A549 (cell line): Measurements from ENCODE around the gene THBS4. TPM values are rescaled to one million over a fixed set of nuclear protein-coding genes. Genes with fewer than 3 reads are reported as not detected.
"Not testable (repeated sequence)": the region's sequence is repeated elsewhere in the genome, so short reads cannot be mapped to it uniquely, and the experiment has no call there.

ENCODE experiments used
- ATAC-seq, 2 experiments: fragments of 200-7000 bp in 1 of 2; fragments of >200 bp in 1 of 2; cut with Nextera tagmentation in 1 of 2; cut with Tn5 transposase in 1 of 2; 3 replicates each; pipeline versions ENCODE4 v1.8.0 to v1.9.1; 2018 to 2020; ENCODE audit warnings: mild to moderate bottlenecking in 1 of 2, moderate library complexity in 1 of 2
- CTCF ChIA-PET: fragments of 300-600 bp; sonication (Branson Sonifier 250); formaldehyde crosslinking; extraction: SDS; loops from one replicate; lab custom pipeline; 2021; ENCODE audit warnings: antibody characterized with exemption, inconsistent platforms; lab: Yijun Ruan, JAX
- POLR2A ChIA-PET: fragments of 350-600 bp; formaldehyde crosslinking; extraction: SDS; loops from one replicate; lab custom pipeline; 2021; ENCODE audit warnings: antibody characterized with exemption, inconsistent platforms; lab: Yijun Ruan, JAX
- DNase-seq, 2 experiments: peaks; one replicate each; pipeline versions ENCODE4 v3.0.0 to v3.0.0-alpha.2; 2011 to 2016; ENCODE audit warnings: low read depth in 1 of 2, low spot score in 1 of 2
- FAIRE-seq: peaks from 2 replicates; lab custom pipeline; 2011; peaks lifted over from hg19 to GRCh38; lab: Jason Lieb, UNC
- H3K27ac ChIP-seq, 2 experiments: fragments of >200 bp; sonication (Bioruptor Twin); formaldehyde crosslinking; 3 replicates each; pipeline ENCODE4 v1.5.1; 2016 to 2017
- H3K4me1 ChIP-seq: fragments of >200 bp; sonication (Bioruptor Twin); formaldehyde crosslinking; 3 replicates; pipeline ENCODE4 v1.6.1; 2016
- H3K4me2 ChIP-seq: fragments of >200 bp; sonication (Bioruptor Twin); formaldehyde crosslinking; 3 replicates; pipeline ENCODE4 v1.6.1; 2016
- H3K4me3 ChIP-seq: fragments of >200 bp; sonication (Bioruptor Twin); formaldehyde crosslinking; 3 replicates; pipeline ENCODE4 v1.5.1; 2016
- H3K9me3 ChIP-seq: fragments of >200 bp; sonication (Bioruptor Twin); formaldehyde crosslinking; 3 replicates; pipeline ENCODE4 v1.6.1; 2016
- CEBPB ChIP-seq, 2 experiments: fragments of >200 bp in 1 of 2; sonication (Bioruptor Twin) in 1 of 2; formaldehyde crosslinking in 1 of 2; IDR thresholded peaks; 2 replicates each; pipeline ENCODE4 v1.6.1; 2012 to 2016
- CHD2 ChIP-seq: fragments of 150-350 bp; IDR thresholded peaks from 2 replicates; pipeline ENCODE4 v1.6.1; 2014; ENCODE audit warnings: low read length; ENCODE audit not compliant: partially characterized antibody
- FOSB ChIP-seq: fragments of 250-450 bp; sonication (Bioruptor Pico); IDR thresholded peaks from 2 replicates; pipeline ENCODE4 v1.5.0; 2020; ENCODE audit warnings: mild to moderate bottlenecking, moderate library complexity
- GATA3 ChIP-seq: IDR thresholded peaks from 2 replicates; pipeline ENCODE4 v1.6.1; 2012; ENCODE audit warnings: borderline replicate concordance
- KDM1A ChIP-seq: fragments of 200-600 bp; sonication (generic); IDR thresholded peaks from 2 replicates; pipeline ENCODE4 v1.6.1; 2016; ENCODE audit warnings: low read depth, mild to moderate bottlenecking
- MAZ ChIP-seq: fragments of 150-350 bp; IDR thresholded peaks from 2 replicates; pipeline ENCODE4 v1.6.1; 2014; ENCODE audit warnings: antibody characterized with exemption, low read depth, low read length, borderline replicate concordance
- PHF8 ChIP-seq: fragments of 200-600 bp; sonication (generic); IDR thresholded peaks from 2 replicates; pipeline ENCODE4 v1.6.1; 2016; ENCODE audit warnings: low read depth, mild to moderate bottlenecking, antibody characterized with exemption, moderate library complexity, borderline replicate concordance
- RAD21 ChIP-seq, 2 experiments: fragments of >200 bp in 1 of 2; sonication (Bioruptor Twin) in 1 of 2; formaldehyde crosslinking in 1 of 2; IDR thresholded peaks in 1 of 2; conservative IDR thresholded peaks in 1 of 2; 2 replicates in 1 of 2; 3 replicates in 1 of 2; pipeline ENCODE4 v1.6.1; 2012 to 2018; ENCODE audit warnings: inconsistent platforms in 1 of 2
- RARB ChIP-seq: fragments of 250-450 bp; sonication (Bioruptor Pico); IDR thresholded peaks from 2 replicates; pipeline ENCODE4 v1.8.0; 2021; ENCODE audit warnings: mild to moderate bottlenecking, moderate library complexity
- RNF2 ChIP-seq: fragments of 200-600 bp; sonication (generic); IDR thresholded peaks from 2 replicates; pipeline ENCODE4 v1.6.1; 2016; ENCODE audit warnings: low read depth, mild to moderate bottlenecking, antibody characterized with exemption, moderate library complexity, borderline replicate concordance
- SMC3 ChIP-seq: fragments of >200 bp; sonication (Bioruptor Twin); formaldehyde crosslinking; IDR thresholded peaks from 3 replicates; pipeline ENCODE4 v1.6.1; 2018; ENCODE audit warnings: inconsistent platforms
- TFCP2L1 ChIP-seq: fragments of 250-450 bp; sonication (Bioruptor Pico); IDR thresholded peaks from 2 replicates; pipeline ENCODE4 v1.5.0; 2021; ENCODE audit warnings: mild to moderate bottlenecking
- WGBS: methylation state at CpG from one replicate; pipeline ENCODE4 v1.1.6; 2017; ENCODE audit errors: missing lambda C conversion rate; 5-methylcytosine and 5-hydroxymethylcytosine counted together
- polyA plus RNA-seq, 4 experiments: library from polyadenylated mRNA; depleted of rRNA in 3 of 4; stranded (reverse); fragments of >200 nt; fragmentation: RNase III in 1 of 4; extraction: RNeasy Plus Mini Kit Qiagen cat#74134 plus additional on column Dnase treatment in 1 of 4; gene quantifications; 2 replicates in 3 of 4; 3 replicates in 1 of 4; pipeline ENCODE4 v1.2.3, GENCODE V29; 2011 to 2017
- TF ChIP-seq, protein P1 (sequence below): IDR thresholded peaks from 2 replicates; pipeline ENCODE4 v1.6.1; 2012
- TF ChIP-seq, protein P2 (sequence below): fragments of >200 bp; sonication (Bioruptor Twin); formaldehyde crosslinking; IDR thresholded peaks from 3 replicates; pipeline ENCODE4 v1.5.1; 2016
- TF ChIP-seq, protein P3 (sequence below): fragments of >200 bp; sonication (Bioruptor Twin); formaldehyde crosslinking; IDR thresholded peaks from 2 replicates; pipeline ENCODE4 v1.6.1; 2016
- TF ChIP-seq, protein P4 (sequence below): IDR thresholded peaks from 2 replicates; pipeline ENCODE4 v1.6.1; 2012; ENCODE audit warnings: low read depth, borderline replicate concordance

Gene THBS4
- polyA plus RNA-seq, 2 of the 4 experiments (the other 2 are of a cell fraction), result 0.28 to 0.41 TPM

DNA sequence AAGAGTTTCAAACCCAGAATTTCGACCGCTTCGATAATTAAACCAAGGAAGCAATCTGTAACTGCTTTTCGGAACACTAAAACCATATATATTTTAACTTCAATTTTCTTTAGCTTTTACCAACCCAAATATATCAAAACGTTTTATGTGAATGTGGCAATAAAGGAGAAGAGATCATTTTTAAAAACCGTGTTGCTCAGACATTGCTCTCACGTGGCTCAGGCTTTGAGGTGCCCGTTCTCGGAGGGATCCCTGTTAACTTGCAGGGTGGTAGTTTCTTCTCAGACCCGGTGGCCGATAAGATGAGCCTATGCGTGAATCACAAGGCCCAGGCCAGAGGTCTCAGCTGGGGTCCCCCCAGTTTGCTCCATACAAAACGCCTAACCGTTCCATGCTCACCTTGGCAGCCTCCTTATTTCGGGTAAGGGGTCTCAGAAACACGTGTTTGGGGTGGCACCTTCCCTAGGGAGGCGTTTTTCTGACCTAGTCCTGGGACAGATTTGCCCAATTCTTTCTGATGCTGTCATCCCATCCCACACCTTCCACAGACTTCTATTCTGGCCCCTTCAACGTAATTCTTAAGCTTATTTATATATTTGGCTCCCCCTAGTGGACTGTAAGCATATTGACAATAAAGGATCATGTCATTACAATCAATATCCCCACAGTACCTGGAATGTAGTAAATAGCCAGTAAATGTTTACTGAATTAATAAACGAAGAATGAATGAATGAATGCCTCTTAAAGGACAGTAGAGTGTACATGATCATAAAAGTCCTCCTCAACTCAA, 48.1 kb downstream of the THBS4 start:
- H3K4me3 ChIP-seq, result peak overlapping the region; percentile 38
- peak; percentile 84 to 91 for ATAC-seq
- CTCF ChIA-PET, result interaction anchor here (0.6 to 4.5 kb wide), 86 partner anchors 9 to 1191 kb away, joined by 3 to 51 read pairs (median 4); partner anchors contain the start of genes MTX3, SERINC5 and SPZ1
- WGBS, result 2% methylated on average over 19 of the region's 19 CpGs
- peak overlapping the region; percentile 11 to 65; a peak in 4 of 6 replicates for H3K27ac ChIP-seq
- H3K4me1 ChIP-seq, result no peaks in the 10 kb centered on the region
- POLR2A ChIA-PET, result interaction anchor here (0.6 to 1.2 kb wide), 3 partner anchors 8 to 1099 kb away, joined by 3 to 4 read pairs (median 3); no protein-coding TSS in a partner anchor
- peak; percentile 67 to 72 for TF ChIP-seq RAD21 (conservative IDR thresholded peaks at IDR 0.05 in 1 of 2, IDR thresholded peaks at IDR 0.05 in 1 of 2)
- TF ChIP-seq SMC3, result peak; percentile 60
- TF ChIP-seq, protein P1, sequence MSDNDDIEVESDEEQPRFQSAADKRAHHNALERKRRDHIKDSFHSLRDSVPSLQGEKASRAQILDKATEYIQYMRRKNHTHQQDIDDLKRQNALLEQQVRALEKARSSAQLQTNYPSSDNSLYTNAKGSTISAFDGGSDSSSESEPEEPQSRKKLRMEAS, result peak; percentile 25; the same call in 1 of the 2 replicates
- no peak for TF ChIP-seq MAZ
- TF ChIP-seq CEBPB (IDR thresholded peaks at IDR 0.05), result no peak
- TF ChIP-seq, protein P2, sequence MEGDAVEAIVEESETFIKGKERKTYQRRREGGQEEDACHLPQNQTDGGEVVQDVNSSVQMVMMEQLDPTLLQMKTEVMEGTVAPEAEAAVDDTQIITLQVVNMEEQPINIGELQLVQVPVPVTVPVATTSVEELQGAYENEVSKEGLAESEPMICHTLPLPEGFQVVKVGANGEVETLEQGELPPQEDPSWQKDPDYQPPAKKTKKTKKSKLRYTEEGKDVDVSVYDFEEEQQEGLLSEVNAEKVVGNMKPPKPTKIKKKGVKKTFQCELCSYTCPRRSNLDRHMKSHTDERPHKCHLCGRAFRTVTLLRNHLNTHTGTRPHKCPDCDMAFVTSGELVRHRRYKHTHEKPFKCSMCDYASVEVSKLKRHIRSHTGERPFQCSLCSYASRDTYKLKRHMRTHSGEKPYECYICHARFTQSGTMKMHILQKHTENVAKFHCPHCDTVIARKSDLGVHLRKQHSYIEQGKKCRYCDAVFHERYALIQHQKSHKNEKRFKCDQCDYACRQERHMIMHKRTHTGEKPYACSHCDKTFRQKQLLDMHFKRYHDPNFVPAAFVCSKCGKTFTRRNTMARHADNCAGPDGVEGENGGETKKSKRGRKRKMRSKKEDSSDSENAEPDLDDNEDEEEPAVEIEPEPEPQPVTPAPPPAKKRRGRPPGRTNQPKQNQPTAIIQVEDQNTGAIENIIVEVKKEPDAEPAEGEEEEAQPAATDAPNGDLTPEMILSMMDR, result peak; percentile 73
- H3K4me2 ChIP-seq, result peak overlapping the region; percentile 85
- FAIRE-seq, result no peak
- no peaks in the 10 kb centered on the region for H3K9me3 ChIP-seq
- DNase-seq, result peak; percentile 74 to 82

DNA sequence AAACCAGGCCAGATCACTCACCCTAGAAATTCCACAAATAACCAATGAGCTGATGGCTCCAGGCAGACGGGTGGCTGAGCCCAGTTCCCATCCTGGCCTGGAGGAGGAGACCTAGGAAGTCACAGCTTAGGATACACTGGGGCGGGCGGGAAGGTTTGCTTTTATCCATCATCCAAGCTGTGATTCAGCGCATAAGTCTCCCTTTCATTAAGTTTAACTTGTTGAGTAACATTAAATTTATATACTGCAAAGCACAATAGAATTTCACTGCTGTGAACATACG, 55.7 kb downstream of the THBS4 start:
- H3K9me3 ChIP-seq, result no peaks in the 10 kb centered on the region
- 93% methylated on average over 5 of the region's 5 CpGs for WGBS
- H3K4me1 ChIP-seq, result no peaks in the 10 kb centered on the region
- H3K27ac ChIP-seq, result no peak overlapping the region
- POLR2A ChIA-PET, result no interaction called here
- peak; percentile 49 to 52; a peak in 3 of 6 replicates for ATAC-seq
- TF ChIP-seq CEBPB (IDR thresholded peaks at IDR 0.05) (no peak), CHD2 (no peak), TFCP2L1 (CRISPR knock-in tag) (no peak), GATA3 (no peak), PHF8 (no peak), RNF2 (no peak), RARB (no peak), KDM1A (no peak), RAD21 (conservative IDR thresholded peaks at IDR 0.05 in 1 of 2, IDR thresholded peaks at IDR 0.05 in 1 of 2) (no peak), FOSB (no peak)
- TF ChIP-seq, protein P3, sequence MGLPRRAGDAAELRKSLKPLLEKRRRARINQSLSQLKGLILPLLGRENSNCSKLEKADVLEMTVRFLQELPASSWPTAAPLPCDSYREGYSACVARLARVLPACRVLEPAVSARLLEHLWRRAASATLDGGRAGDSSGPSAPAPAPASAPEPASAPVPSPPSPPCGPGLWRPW, result no peak
- TF ChIP-seq, protein P4, sequence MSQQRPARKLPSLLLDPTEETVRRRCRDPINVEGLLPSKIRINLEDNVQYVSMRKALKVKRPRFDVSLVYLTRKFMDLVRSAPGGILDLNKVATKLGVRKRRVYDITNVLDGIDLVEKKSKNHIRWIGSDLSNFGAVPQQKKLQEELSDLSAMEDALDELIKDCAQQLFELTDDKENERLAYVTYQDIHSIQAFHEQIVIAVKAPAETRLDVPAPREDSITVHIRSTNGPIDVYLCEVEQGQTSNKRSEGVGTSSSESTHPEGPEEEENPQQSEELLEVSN, result no peak
- no peak overlapping the region for H3K4me3 ChIP-seq
- H3K4me2 ChIP-seq, result no peak overlapping the region
- no peak for DNase-seq
- CTCF ChIA-PET, result interaction anchor here (0.5 to 4.5 kb wide), 19 partner anchors 9 to 1043 kb away, joined by 3 to 161 read pairs (median 10); partner anchors contain the start of gene SPZ1
- FAIRE-seq, result no peak

DNA sequence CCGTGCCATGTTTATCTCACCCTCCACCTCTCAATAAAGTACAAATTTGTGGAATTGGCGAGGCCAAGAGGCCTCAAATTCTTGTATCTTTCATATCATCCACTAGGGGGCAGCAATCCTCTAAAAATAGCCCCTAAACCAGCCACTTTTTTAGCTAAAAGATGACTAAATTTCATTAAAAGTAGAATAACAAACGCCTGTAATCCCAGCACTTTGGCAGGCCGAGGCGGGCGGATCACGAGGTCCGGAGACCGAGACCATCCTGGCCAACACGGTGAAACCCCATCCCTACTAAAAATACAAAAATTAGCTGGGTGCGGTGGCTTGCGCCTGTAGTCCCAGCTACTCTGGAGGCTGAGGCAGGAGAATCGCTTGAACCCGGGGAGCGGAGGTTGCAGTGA, 56.6 kb downstream of the THBS4 start:
- FAIRE-seq, H3K9me3 ChIP-seq, H3K4me1 ChIP-seq, H3K4me3 ChIP-seq: not testable (repeated sequence)
- ChIA-PET POLR2A (interaction anchor here (1.0 to 1.2 kb wide), 2 partner anchors 8 to 164 kb away, joined by 3 to 6 read pairs; partner anchors contain the start of gene SERINC5), CTCF (interaction anchor here (0.6 to 4.5 kb wide), 47 partner anchors 8 to 814 kb away, joined by 3 to 161 read pairs (median 4); no protein-coding TSS in a partner anchor)
- ATAC-seq (peak; percentile 42 to 89; a peak in 3 of 6 replicates), DNase-seq (peak; percentile 46 to 63)
- peak overlapping the region; percentile 41; the same call in 2 of the 3 replicates for H3K4me2 ChIP-seq
- peak overlapping the region in 1 of 2 experiments; percentile 29; a peak in 1 of 6 replicates for H3K27ac ChIP-seq
- 21% methylated on average over 15 of the region's 15 CpGs for WGBS
- peak; percentile 91 to 97 for TF ChIP-seq RAD21 (conservative IDR thresholded peaks at IDR 0.05 in 1 of 2, IDR thresholded peaks at IDR 0.05 in 1 of 2)
- TF ChIP-seq, protein P2, result peak; percentile 90
- TF ChIP-seq SMC3, result peak; percentile 98
